Loucy (cell line): ENCODE results near the gene BCL7B.
"Not testable (repeated sequence)": the region's sequence is repeated elsewhere in the genome, so short reads cannot be mapped to it uniquely, and the experiment has no call there.

Source experiments
- H2AFZ ChIP-seq: fragments of 200-600 bp; sonication (generic); 2 replicates; pipeline ENCODE4 v1.6.0; 2016; ENCODE audit warnings: antibody characterized with exemption, mild to moderate bottlenecking, low read length, moderate library complexity
- H3F3A ChIP-seq: fragments of 200-600 bp; 2 replicates; pipeline ENCODE4 v1.6.0; 2016; ENCODE audit warnings: antibody characterized with exemption, low read depth, mild to moderate bottlenecking
- H3K27me3 ChIP-seq: fragments of 200-600 bp; sonication (generic); 2 replicates; pipeline ENCODE4 v1.6.1; 2014; ENCODE audit warnings: low read length, mild to moderate bottlenecking; ENCODE audit not compliant: insufficient read depth, poor library complexity, severe bottlenecking
- H3K36me3 ChIP-seq: fragments of 200-600 bp; sonication (generic); 2 replicates; pipeline ENCODE4 v1.6.1; 2016; ENCODE audit warnings: low read length; ENCODE audit not compliant: insufficient read depth
- H3K4me1 ChIP-seq: fragments of 200-600 bp; sonication (generic); 2 replicates; pipeline ENCODE4 v1.5.1; 2014; ENCODE audit warnings: low read length, mild to moderate bottlenecking; ENCODE audit not compliant: insufficient read depth, poor library complexity, severe bottlenecking
- H3K4me2 ChIP-seq: fragments of 200-600 bp; sonication (generic); 2 replicates; pipeline ENCODE4 v1.6.0; 2014; ENCODE audit warnings: antibody characterized with exemption, low read length, low read depth, mild to moderate bottlenecking; ENCODE audit not compliant: poor library complexity, severe bottlenecking
- H3K4me3 ChIP-seq: fragments of 200-600 bp; sonication (generic); 2 replicates; pipeline ENCODE4 v1.5.1; 2014; ENCODE audit warnings: low read length, mild to moderate bottlenecking, mixed read lengths; ENCODE audit not compliant: poor library complexity, severe bottlenecking
- H3K79me2 ChIP-seq: fragments of 200-600 bp; sonication (generic); 2 replicates; pipeline ENCODE4 v1.6.1; 2014; ENCODE audit warnings: low read length; ENCODE audit not compliant: insufficient read depth
- H3K9ac ChIP-seq: fragments of 200-600 bp; sonication (generic); 2 replicates; pipeline ENCODE4 v1.6.0; 2014; ENCODE audit warnings: mild to moderate bottlenecking, low read depth, low read length, moderate library complexity; ENCODE audit not compliant: poor library complexity, severe bottlenecking
- H3K9me2 ChIP-seq: fragments of 200-600 bp; sonication (generic); replicated peaks from 2 replicates; pipeline ENCODE4 v1.6.1; 2016; ENCODE audit warnings: low read depth, low read length, mixed read lengths
- H3K9me3 ChIP-seq: fragments of 200-600 bp; sonication (generic); 2 replicates; pipeline ENCODE4 v1.6.1; 2014; ENCODE audit warnings: mild to moderate bottlenecking, antibody characterized with exemption, low read length, low read depth; ENCODE audit not compliant: insufficient read depth
- H4K20me1 ChIP-seq: fragments of 200-600 bp; sonication (generic); 2 replicates; pipeline ENCODE4 v1.6.0; 2014; ENCODE audit warnings: antibody characterized with exemption, low read length, mild to moderate bottlenecking; ENCODE audit not compliant: insufficient read depth, poor library complexity, severe bottlenecking
- CTCF ChIP-seq: fragments of 200-600 bp; sonication (generic); conservative IDR thresholded peaks from 2 replicates; pipeline ENCODE4 v1.5.1; 2014; ENCODE audit warnings: mild to moderate bottlenecking, antibody characterized with exemption, low read length
- EZH2phosphoT487 ChIP-seq: fragments of 200-600 bp; IDR thresholded peaks from 2 replicates; pipeline ENCODE4 v1.6.1; 2018; ENCODE audit warnings: antibody characterized with exemption, mild to moderate bottlenecking, moderate library complexity, borderline replicate concordance

Gene BCL7B

GRCh38 chr7:73555411-73555982 lies 2.0 kb downstream of the BCL7B start:
- H3K27me3 ChIP-seq, result no peaks in the 10 kb centered on the region
- H2AFZ ChIP-seq, result no peak overlapping the region
- H3K9me3 ChIP-seq, result no peaks in the 10 kb centered on the region
- no peaks in the 10 kb centered on the region for H3K9me2 ChIP-seq
- peaks cover 26% of the 10 kb centered on the region for H3K4me1 ChIP-seq
- peaks cover 16% of the 10 kb centered on the region; the same call in 1 of the 2 replicates for H3K36me3 ChIP-seq
- H4K20me1 ChIP-seq, result peaks cover 25% of the 10 kb centered on the region
- H3F3A ChIP-seq, result 0 out of 2 replicates have a peak, but pooled peaks cover 3% of the 10 kb centered on the region
- peaks cover 62% of the 10 kb centered on the region for H3K79me2 ChIP-seq
- no peak for TF ChIP-seq CTCF
- TF ChIP-seq EZH2phosphoT487, result no peak
- H3K4me3 ChIP-seq, result peak overlapping the region; percentile 97
- peak overlapping the region; percentile 76 for H3K9ac ChIP-seq
- H3K4me2 ChIP-seq, result peak overlapping the region; percentile 87

GRCh38 chr7:73550093-73550492 lies 7.4 kb downstream of the BCL7B start:
- H3K9ac ChIP-seq, H3F3A ChIP-seq, H3K27me3 ChIP-seq, H3K9me3 ChIP-seq, H3K4me3 ChIP-seq, H3K9me2 ChIP-seq, H2AFZ ChIP-seq: not testable (repeated sequence)
- Histone ChIP-seq H4K20me1 (peaks cover 17% of the 10 kb centered on the region), H3K4me1 (peaks cover 10% of the 10 kb centered on the region), H3K4me2 (peak overlapping the region; percentile 2), H3K36me3 (peaks cover 33% of the 10 kb centered on the region; the same call in 1 of the 2 replicates), H3K79me2 (peaks cover 90% of the 10 kb centered on the region)

- Histone ChIP-seq H2AFZ (no peak overlapping the region), H3F3A (no peaks in the 10 kb centered on the region), H3K9me3 (no peaks in the 10 kb centered on the region), H3K27me3 (no peaks in the 10 kb centered on the region), H4K20me1 (peaks cover 8% of the 10 kb centered on the region), H3K4me1 (peaks cover 3% of the 10 kb centered on the region), H3K4me3 (no peak overlapping the region), H3K9ac (no peak overlapping the region), H3K79me2 (peaks cover 88% of the 10 kb centered on the region), H3K9me2 (no peaks in the 10 kb centered on the region), H3K36me3 (peaks cover 33% of the 10 kb centered on the region; the same call in 1 of the 2 replicates), H3K4me2 (peak overlapping the region; percentile 2)
- TF ChIP-seq EZH2phosphoT487, result no peak
- no peak for TF ChIP-seq CTCF
Measured at GRCh38 chr7:73549176-73549575, 8.3 kb downstream of the BCL7B start.

GRCh38 chr7:73547841-73548240 lies 9.6 kb downstream of the BCL7B start:
- Histone ChIP-seq H3K4me3 (no peak overlapping the region), H2AFZ (no peak overlapping the region), H3K4me2 (peak overlapping the region; percentile 16), H3K4me1 (no peaks in the 10 kb centered on the region), H4K20me1 (peaks cover 7% of the 10 kb centered on the region), H3K36me3 (peaks cover 45% of the 10 kb centered on the region; the same call in 1 of the 2 replicates), H3K9me2 (no peaks in the 10 kb centered on the region), H3K9ac (no peak overlapping the region), H3K27me3 (no peaks in the 10 kb centered on the region), H3K9me3 (no peaks in the 10 kb centered on the region), H3K79me2 (peaks cover 87% of the 10 kb centered on the region), H3F3A (no peaks in the 10 kb centered on the region)
- TF ChIP-seq CTCF, result no peak
- no peak for TF ChIP-seq EZH2phosphoT487
